ENCODE results near the gene ADARB2.

The ADARB2 gene

DNA sequence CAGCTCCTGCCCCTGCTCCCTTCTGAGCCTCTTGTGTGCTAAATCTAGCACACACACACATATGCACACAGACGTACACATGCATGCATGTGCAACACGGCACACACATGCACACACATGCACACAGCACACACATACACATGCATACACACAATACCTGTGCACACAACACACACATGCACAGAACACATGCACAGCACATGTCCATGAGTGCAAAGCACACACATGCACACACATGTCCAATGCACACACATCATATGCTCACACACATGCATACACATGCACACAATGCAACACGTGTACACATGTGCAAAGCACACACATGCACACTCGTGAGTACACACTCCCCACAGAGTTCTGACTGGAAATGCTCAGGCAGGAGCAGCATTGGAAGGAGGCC is 566.1 kb downstream of the ADARB2 start:
- TF ChIP-seq FOXM1 (IDR thresholded peaks at IDR 0.05; ENCODE audit: borderline replicate concordance, low read depth) (no peak), TEAD4 (IDR thresholded peaks at IDR 0.05) (no peak), TAF1 (IDR thresholded peaks at IDR 0.05; ENCODE audit: low read depth) (no peak), RAD21 (IDR thresholded peaks at IDR 0.05; ENCODE audit: low read depth) (no peak), TCF12 (IDR thresholded peaks at IDR 0.05; ENCODE audit: low read depth) (no peak), YY1 (IDR thresholded peaks at IDR 0.05; ENCODE audit: low read depth) (no peak), CREB1 (IDR thresholded peaks at IDR 0.05; ENCODE audit: low read depth) (no peak), NFIC (IDR thresholded peaks at IDR 0.05) (no peak), ZBTB7A (IDR thresholded peaks at IDR 0.05; ENCODE audit: low read depth) (no peak), EGR1 (IDR thresholded peaks at IDR 0.05) (no peak), EP300 (IDR thresholded peaks at IDR 0.05; ENCODE audit: borderline replicate concordance) (no peak), CEBPB (IDR thresholded peaks at IDR 0.05) (no peak)
- TF ChIP-seq, protein P1, sequence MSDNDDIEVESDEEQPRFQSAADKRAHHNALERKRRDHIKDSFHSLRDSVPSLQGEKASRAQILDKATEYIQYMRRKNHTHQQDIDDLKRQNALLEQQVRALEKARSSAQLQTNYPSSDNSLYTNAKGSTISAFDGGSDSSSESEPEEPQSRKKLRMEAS (IDR thresholded peaks at IDR 0.05): no peak
- TF ChIP-seq, protein P2, sequence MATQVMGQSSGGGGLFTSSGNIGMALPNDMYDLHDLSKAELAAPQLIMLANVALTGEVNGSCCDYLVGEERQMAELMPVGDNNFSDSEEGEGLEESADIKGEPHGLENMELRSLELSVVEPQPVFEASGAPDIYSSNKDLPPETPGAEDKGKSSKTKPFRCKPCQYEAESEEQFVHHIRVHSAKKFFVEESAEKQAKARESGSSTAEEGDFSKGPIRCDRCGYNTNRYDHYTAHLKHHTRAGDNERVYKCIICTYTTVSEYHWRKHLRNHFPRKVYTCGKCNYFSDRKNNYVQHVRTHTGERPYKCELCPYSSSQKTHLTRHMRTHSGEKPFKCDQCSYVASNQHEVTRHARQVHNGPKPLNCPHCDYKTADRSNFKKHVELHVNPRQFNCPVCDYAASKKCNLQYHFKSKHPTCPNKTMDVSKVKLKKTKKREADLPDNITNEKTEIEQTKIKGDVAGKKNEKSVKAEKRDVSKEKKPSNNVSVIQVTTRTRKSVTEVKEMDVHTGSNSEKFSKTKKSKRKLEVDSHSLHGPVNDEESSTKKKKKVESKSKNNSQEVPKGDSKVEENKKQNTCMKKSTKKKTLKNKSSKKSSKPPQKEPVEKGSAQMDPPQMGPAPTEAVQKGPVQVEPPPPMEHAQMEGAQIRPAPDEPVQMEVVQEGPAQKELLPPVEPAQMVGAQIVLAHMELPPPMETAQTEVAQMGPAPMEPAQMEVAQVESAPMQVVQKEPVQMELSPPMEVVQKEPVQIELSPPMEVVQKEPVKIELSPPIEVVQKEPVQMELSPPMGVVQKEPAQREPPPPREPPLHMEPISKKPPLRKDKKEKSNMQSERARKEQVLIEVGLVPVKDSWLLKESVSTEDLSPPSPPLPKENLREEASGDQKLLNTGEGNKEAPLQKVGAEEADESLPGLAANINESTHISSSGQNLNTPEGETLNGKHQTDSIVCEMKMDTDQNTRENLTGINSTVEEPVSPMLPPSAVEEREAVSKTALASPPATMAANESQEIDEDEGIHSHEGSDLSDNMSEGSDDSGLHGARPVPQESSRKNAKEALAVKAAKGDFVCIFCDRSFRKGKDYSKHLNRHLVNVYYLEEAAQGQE (IDR thresholded peaks at IDR 0.05; ENCODE audit: low read depth): no peak
- TF ChIP-seq, protein P3, sequence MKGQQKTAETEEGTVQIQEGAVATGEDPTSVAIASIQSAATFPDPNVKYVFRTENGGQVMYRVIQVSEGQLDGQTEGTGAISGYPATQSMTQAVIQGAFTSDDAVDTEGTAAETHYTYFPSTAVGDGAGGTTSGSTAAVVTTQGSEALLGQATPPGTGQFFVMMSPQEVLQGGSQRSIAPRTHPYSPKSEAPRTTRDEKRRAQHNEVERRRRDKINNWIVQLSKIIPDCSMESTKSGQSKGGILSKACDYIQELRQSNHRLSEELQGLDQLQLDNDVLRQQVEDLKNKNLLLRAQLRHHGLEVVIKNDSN (IDR thresholded peaks at IDR 0.05): no peak

DNA sequence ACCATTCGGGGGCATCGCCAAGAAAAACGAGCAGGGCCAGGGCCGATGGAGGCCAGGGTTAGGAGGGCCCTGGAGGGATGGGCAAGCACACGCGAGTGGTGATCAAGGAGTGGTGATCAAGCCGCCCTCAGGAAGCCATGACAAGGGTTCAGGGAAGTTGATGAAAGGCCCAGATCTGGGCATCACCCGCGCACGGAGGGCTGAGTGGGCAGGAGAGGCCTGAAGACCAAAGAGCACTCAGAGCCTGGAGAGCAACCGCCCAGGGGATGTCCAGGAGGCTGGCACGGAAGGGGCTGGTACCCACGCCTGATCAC is 566.5 kb downstream of the ADARB2 start:
- TF ChIP-seq TCF12 (IDR thresholded peaks at IDR 0.05; ENCODE audit: low read depth) (no peak), ZBTB7A (IDR thresholded peaks at IDR 0.05; ENCODE audit: low read depth) (no peak), TEAD4 (IDR thresholded peaks at IDR 0.05) (no peak), CREB1 (IDR thresholded peaks at IDR 0.05; ENCODE audit: low read depth) (no peak), FOXM1 (IDR thresholded peaks at IDR 0.05; ENCODE audit: borderline replicate concordance, low read depth) (no peak)

DNA sequence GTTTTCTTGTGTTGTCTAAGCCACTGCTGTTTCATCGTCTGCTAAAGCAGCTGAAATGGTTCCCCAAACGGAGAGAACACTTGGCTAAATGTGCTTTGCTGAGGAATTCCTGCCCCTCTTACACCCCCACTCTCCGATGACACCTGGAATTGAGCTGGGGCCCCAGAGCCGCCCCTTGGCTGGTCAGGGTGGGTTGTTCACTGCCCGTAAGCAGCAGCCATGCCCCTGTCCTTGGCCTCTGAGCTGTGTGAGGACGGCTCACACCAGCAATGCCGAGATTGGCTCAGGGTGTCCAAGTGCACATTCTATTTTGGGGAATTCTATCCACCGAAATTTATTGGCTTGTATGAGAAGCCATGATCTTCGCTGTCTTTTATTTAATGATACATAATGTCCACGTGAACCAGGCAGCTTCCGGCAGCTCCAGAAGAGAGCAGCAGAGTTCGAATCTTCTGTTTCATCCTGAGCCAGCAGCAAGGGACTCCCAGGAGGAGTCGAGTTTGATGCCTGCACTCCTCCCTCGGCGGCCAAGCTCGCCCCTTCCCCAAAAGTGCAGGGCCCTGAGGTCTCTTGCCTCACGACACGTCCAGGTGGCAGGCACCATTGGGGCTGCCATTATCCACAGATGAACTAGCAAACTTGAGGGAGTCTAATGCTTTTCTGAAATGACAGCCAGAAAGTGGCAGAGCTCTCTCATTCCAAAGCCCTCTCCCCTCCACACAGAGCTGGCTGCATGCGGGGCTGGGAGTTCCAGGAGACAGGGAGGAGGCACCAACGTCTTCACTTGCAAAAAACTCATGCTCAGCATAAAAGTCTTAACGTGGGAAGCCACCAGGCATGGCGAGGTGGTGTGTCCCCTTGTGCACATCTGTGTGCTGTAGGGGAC is 567.1 kb downstream of the ADARB2 start:
- TF ChIP-seq NFIC (IDR thresholded peaks at IDR 0.05): no peak
- no peak for TF ChIP-seq ZBTB7A (IDR thresholded peaks at IDR 0.05; ENCODE audit: low read depth)
- TF ChIP-seq, protein P1 (IDR thresholded peaks at IDR 0.05): no peak
- no peak for TF ChIP-seq FOXM1 (IDR thresholded peaks at IDR 0.05; ENCODE audit: borderline replicate concordance, low read depth)
- TF ChIP-seq, protein P2 (IDR thresholded peaks at IDR 0.05; ENCODE audit: low read depth): no peak

DNA sequence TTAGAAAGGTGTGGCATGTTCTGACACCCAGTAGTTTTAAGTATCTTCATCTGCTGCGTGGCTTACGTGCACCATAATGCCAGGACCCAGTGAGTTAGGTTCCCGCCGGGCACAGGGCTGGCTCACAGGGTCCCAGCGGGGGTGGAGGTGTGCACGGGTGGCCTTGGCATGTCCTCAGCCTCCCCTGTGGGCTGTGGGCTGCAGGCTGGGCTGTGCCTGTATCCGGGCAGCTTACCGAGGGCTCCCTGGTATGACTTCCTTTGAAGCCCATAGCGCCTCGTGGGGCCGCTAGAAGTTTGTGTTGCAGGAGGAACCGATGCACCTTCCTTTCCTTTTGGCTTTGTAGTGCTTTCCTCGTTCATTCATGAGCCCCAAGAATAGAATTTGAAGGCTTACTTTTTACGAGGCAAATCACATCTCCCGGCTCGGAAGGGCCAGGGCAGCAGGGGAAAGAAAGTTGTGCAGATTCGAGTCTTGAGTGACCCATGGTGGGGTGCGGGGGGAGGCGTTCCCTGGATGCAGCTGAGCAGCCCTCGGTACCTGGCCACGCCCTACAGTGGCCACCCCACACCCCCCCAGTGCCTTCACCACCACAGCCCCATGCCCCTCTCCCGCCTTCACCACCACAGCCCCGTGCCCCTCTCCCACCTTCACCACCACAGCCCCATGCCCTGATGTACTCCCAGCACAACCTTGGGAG is 568.0 kb downstream of the ADARB2 start:
- no peak for TF ChIP-seq EP300 (IDR thresholded peaks at IDR 0.05; ENCODE audit: borderline replicate concordance)
- no peak for TF ChIP-seq FOXM1 (IDR thresholded peaks at IDR 0.05; ENCODE audit: borderline replicate concordance, low read depth)
- TF ChIP-seq, protein P1 (IDR thresholded peaks at IDR 0.05): no peak
- no peak for TF ChIP-seq TCF12 (IDR thresholded peaks at IDR 0.05; ENCODE audit: low read depth)
- no peak for TF ChIP-seq CREB1 (IDR thresholded peaks at IDR 0.05; ENCODE audit: low read depth)
- no peak for TF ChIP-seq CEBPB (IDR thresholded peaks at IDR 0.05)

DNA sequence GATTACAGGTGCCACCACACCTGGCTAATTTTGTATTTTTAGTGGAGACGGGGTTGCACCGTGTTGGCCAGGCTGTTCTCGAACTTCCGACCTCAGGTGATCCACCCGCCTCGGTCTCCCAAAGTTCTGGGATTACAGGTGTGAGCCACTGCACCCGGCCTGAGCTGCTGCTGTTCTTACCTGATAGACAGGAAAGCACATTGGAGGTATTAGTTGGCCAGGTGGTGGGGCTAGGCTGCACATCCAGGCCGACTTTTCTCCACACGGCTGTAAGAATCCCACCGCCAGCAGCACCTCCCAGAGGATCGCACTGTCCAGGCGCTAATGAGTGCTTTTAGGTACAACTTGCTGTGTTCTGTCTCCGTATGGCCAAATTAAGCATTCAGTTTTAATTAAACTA is 568.6 kb downstream of the ADARB2 start:
- no peak for TF ChIP-seq ZBTB7A (IDR thresholded peaks at IDR 0.05; ENCODE audit: low read depth)
- TF ChIP-seq, protein P3 (IDR thresholded peaks at IDR 0.05): no peak
- TF ChIP-seq TAF1 (IDR thresholded peaks at IDR 0.05; ENCODE audit: low read depth): no peak
- no peak for TF ChIP-seq CREB1 (IDR thresholded peaks at IDR 0.05; ENCODE audit: low read depth)
- TF ChIP-seq, protein P2 (IDR thresholded peaks at IDR 0.05; ENCODE audit: low read depth): no peak
- no peak for TF ChIP-seq NFIC (IDR thresholded peaks at IDR 0.05)
- TF ChIP-seq TEAD4 (IDR thresholded peaks at IDR 0.05): no peak
- TF ChIP-seq TCF12 (IDR thresholded peaks at IDR 0.05; ENCODE audit: low read depth): no peak
- no peak for TF ChIP-seq EP300 (IDR thresholded peaks at IDR 0.05; ENCODE audit: borderline replicate concordance)
- no peak for TF ChIP-seq CEBPB (IDR thresholded peaks at IDR 0.05)
- no peak for TF ChIP-seq RAD21 (IDR thresholded peaks at IDR 0.05; ENCODE audit: low read depth)
- TF ChIP-seq EGR1 (IDR thresholded peaks at IDR 0.05): no peak
- no peak for TF ChIP-seq FOXM1 (IDR thresholded peaks at IDR 0.05; ENCODE audit: borderline replicate concordance, low read depth)
- TF ChIP-seq, protein P1 (IDR thresholded peaks at IDR 0.05): no peak
- no peak for TF ChIP-seq YY1 (IDR thresholded peaks at IDR 0.05; ENCODE audit: low read depth)

Measured in Ishikawa (cell line).